ENCODE data around the gene DARS1.

DNA sequence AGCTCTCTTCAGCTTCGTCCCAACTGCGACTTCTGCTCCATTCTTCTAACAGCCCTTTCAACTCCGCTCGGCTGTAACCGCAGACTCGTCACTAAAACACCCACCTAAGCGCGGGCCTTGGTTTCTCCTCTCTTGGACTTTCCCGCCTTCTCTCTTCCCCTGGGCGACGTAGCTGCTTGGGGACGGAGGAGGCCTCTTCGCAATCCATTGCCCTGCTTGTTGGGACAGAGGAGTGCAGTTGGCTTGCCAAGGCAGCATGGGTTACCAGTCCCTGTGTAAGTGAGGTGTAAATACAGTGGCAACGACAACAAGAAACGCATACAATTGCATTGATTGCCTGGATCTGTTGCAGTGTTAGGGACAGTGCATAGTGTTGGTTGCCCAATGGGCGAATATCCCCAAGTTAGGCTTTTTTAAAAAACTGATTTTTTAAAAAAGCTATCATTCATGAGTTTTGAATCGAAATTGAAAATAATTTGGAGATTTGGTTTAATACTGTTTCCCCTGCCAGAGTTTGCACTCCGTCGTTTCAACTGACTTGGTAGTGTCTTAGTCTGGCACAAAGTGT lies 484 bp upstream of the DARS1 start:
- TF ChIP-seq POLR2A (IDR thresholded peaks at IDR 0.05), result no peak
- TF ChIP-seq, protein P1, sequence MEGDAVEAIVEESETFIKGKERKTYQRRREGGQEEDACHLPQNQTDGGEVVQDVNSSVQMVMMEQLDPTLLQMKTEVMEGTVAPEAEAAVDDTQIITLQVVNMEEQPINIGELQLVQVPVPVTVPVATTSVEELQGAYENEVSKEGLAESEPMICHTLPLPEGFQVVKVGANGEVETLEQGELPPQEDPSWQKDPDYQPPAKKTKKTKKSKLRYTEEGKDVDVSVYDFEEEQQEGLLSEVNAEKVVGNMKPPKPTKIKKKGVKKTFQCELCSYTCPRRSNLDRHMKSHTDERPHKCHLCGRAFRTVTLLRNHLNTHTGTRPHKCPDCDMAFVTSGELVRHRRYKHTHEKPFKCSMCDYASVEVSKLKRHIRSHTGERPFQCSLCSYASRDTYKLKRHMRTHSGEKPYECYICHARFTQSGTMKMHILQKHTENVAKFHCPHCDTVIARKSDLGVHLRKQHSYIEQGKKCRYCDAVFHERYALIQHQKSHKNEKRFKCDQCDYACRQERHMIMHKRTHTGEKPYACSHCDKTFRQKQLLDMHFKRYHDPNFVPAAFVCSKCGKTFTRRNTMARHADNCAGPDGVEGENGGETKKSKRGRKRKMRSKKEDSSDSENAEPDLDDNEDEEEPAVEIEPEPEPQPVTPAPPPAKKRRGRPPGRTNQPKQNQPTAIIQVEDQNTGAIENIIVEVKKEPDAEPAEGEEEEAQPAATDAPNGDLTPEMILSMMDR (IDR thresholded peaks at IDR 0.05), result no peak
